ENCODE measurements around the gene MEI4. TPM values are rescaled to one million over a fixed set of nuclear protein-coding genes. Genes with fewer than 3 reads are reported as not detected.

Gene MEI4
- total RNA-seq, 1 donor from 2014 or later, result not detected

DNA sequence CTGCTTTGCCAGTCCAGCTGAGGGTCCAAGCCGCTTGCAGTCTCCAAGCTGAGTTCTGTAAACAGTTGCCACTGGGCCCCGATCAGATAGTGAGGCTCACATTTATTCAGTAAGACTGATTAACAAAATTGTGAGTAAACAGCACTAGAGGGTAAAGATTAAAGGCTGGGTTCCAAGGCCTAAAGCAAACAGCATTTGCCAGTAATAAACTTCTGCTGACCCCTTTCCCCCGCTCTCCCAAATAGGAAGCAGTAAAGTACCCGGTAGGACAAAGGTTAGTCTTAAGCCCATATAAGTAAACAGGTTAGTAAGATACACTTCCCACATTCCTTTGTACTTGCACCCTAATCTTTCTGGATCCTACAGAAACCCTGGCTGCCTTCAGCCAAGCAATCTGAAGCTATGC lies 181.8 kb downstream of the MEI4 start:
- Histone ChIP-seq H3K4me3 (ENCODE audit: low read length in 3 of 3) (no peak overlapping the region), H3K4me1 (ENCODE audit: control insufficient read depth in 3 of 3, insufficient read depth in 3 of 3, low read length in 3 of 3) (no peaks in the 10 kb centered on the region), H3K9me3 (ENCODE audit: control insufficient read depth in 3 of 3, low read length in 3 of 3) (no peaks in the 10 kb centered on the region), H3K36me3 (ENCODE audit: control insufficient read depth in 3 of 3, insufficient read depth in 3 of 3, low read length in 3 of 3) (no peaks in the 10 kb centered on the region), H3K9ac (ENCODE audit: low read depth in 1 of 3, low read length in 3 of 3) (no peak overlapping the region), H3K27ac (ENCODE audit: low read depth, low read length) (no peak overlapping the region), H3K27me3 (ENCODE audit: control insufficient read depth in 3 of 3, insufficient read depth in 3 of 3, low read length in 3 of 3) (no peaks in the 10 kb centered on the region)

- Histone ChIP-seq H3K4me3 (ENCODE audit: low read length in 3 of 3) (no peak overlapping the region), H3K9ac (ENCODE audit: low read depth in 1 of 3, low read length in 3 of 3) (no peak overlapping the region), H3K9me3 (ENCODE audit: control insufficient read depth in 3 of 3, low read length in 3 of 3) (no peaks in the 10 kb centered on the region), H3K36me3 (ENCODE audit: control insufficient read depth in 3 of 3, insufficient read depth in 3 of 3, low read length in 3 of 3) (no peaks in the 10 kb centered on the region), H3K27me3 (ENCODE audit: control insufficient read depth in 3 of 3, insufficient read depth in 3 of 3, low read length in 3 of 3) (no peaks in the 10 kb centered on the region), H3K27ac (ENCODE audit: low read depth, low read length) (no peak overlapping the region), H3K4me1 (ENCODE audit: control insufficient read depth in 3 of 3, insufficient read depth in 3 of 3, low read length in 3 of 3) (no peaks in the 10 kb centered on the region)
Measured at GRCh38 chr6:77837034-77837784, 184.4 kb downstream of the MEI4 start.

DNA sequence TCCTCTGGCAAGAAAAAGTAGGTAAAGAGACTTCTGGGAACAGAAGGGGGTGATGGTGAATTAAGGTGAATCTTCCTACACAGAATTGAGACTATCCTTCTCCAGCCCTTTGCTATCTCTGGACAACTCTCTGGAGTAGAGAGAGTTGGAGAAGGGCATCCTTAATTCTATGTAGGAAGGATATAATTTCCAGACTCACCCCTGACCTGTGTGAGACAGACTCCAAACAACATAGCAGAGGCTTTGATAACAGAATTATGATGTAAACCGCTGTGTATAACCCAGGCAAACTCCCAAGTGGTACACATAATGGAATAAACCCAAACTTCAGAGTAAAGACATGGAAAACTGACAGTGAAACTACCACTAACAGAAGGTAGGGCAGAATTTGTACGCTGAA lies 186.5 kb downstream of the MEI4 start:
- Histone ChIP-seq H3K36me3 (ENCODE audit: control insufficient read depth in 3 of 3, insufficient read depth in 3 of 3, low read length in 3 of 3) (no peaks in the 10 kb centered on the region), H3K4me3 (ENCODE audit: low read length in 3 of 3) (no peak overlapping the region), H3K9me3 (ENCODE audit: control insufficient read depth in 3 of 3, low read length in 3 of 3) (no peaks in the 10 kb centered on the region), H3K27ac (ENCODE audit: low read depth, low read length) (no peak overlapping the region), H3K9ac (ENCODE audit: low read depth in 1 of 3, low read length in 3 of 3) (no peak overlapping the region), H3K27me3 (ENCODE audit: control insufficient read depth in 3 of 3, insufficient read depth in 3 of 3, low read length in 3 of 3) (no peaks in the 10 kb centered on the region), H3K4me1 (ENCODE audit: control insufficient read depth in 3 of 3, insufficient read depth in 3 of 3, low read length in 3 of 3) (no peaks in the 10 kb centered on the region)

DNA sequence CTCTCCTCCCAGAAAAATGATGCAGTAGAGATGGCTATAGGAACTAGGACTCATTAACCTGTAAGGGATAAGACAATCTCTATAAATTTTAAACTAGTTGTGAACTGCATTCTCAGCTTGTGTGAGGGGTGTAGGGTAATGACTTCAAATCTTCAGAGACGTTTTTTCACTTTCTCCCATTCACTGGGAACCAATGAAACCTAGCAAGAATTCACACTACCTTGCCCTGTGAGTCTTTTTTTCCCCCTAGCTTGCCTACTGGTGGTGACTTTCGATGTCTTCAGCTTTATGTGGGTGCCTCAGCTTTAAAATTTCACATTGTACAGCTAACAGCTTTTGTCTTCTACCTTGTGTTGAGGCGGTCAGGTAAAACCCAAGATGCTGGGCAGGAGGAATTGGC lies 192.0 kb downstream of the MEI4 start:
- H3K4me1 ChIP-seq (ENCODE audit: control insufficient read depth in 3 of 3, insufficient read depth in 3 of 3, low read length in 3 of 3), result no peaks in the 10 kb centered on the region
- H3K9ac ChIP-seq (ENCODE audit: low read depth in 1 of 3, low read length in 3 of 3), result no peak overlapping the region
- no peak overlapping the region for H3K27ac ChIP-seq (ENCODE audit: low read depth, low read length)
- no peaks in the 10 kb centered on the region for H3K27me3 ChIP-seq (ENCODE audit: control insufficient read depth in 3 of 3, insufficient read depth in 3 of 3, low read length in 3 of 3)
- H3K36me3 ChIP-seq (ENCODE audit: control insufficient read depth in 3 of 3, insufficient read depth in 3 of 3, low read length in 3 of 3), result no peaks in the 10 kb centered on the region
- H3K9me3 ChIP-seq (ENCODE audit: control insufficient read depth in 3 of 3, low read length in 3 of 3), result no peaks in the 10 kb centered on the region
- no peak overlapping the region for H3K4me3 ChIP-seq (ENCODE audit: low read length in 3 of 3)

DNA sequence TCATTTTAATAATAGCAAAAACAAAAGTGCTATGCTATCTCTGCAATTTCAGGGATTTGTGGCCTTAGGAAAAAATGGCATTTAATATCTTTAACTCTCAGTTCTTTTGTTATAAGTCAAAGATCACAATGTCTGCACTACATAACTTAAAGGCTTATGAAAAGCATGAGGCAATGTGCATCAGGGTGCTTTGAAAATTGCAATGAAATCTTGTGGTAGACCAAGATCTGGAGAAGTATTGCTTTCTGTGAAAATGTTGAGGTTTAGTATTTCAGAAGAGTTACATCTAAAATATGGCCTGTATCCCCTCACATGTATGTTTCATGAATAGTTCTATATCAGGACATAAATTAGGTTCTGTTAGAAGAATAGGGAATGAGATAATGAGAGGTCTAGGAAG lies 200.6 kb downstream of the MEI4 start:
- Histone ChIP-seq H3K9ac (ENCODE audit: low read depth in 1 of 3, low read length in 3 of 3) (no peak overlapping the region), H3K36me3 (ENCODE audit: control insufficient read depth in 3 of 3, insufficient read depth in 3 of 3, low read length in 3 of 3) (no peaks in the 10 kb centered on the region), H3K27me3 (ENCODE audit: control insufficient read depth in 3 of 3, insufficient read depth in 3 of 3, low read length in 3 of 3) (no peaks in the 10 kb centered on the region), H3K4me3 (ENCODE audit: low read length in 3 of 3) (no peak overlapping the region), H3K4me1 (ENCODE audit: control insufficient read depth in 3 of 3, insufficient read depth in 3 of 3, low read length in 3 of 3) (no peaks in the 10 kb centered on the region), H3K9me3 (ENCODE audit: control insufficient read depth in 3 of 3, low read length in 3 of 3) (no peaks in the 10 kb centered on the region), H3K27ac (ENCODE audit: low read depth, low read length) (no peak overlapping the region)

- peaks cover 0 to 2% (median 0%) of the 10 kb centered on the region in 3 donors for H3K9me3 ChIP-seq (ENCODE audit: control insufficient read depth in 3 of 3, low read length in 3 of 3)
- H3K36me3 ChIP-seq (ENCODE audit: control insufficient read depth in 3 of 3, insufficient read depth in 3 of 3, low read length in 3 of 3), result no peaks in the 10 kb centered on the region
- no peaks in the 10 kb centered on the region for H3K27me3 ChIP-seq (ENCODE audit: control insufficient read depth in 3 of 3, insufficient read depth in 3 of 3, low read length in 3 of 3)
- no peaks in the 10 kb centered on the region for H3K4me1 ChIP-seq (ENCODE audit: control insufficient read depth in 3 of 3, insufficient read depth in 3 of 3, low read length in 3 of 3)
- no peak overlapping the region for H3K9ac ChIP-seq (ENCODE audit: low read depth in 1 of 3, low read length in 3 of 3)
- H3K27ac ChIP-seq (ENCODE audit: low read depth, low read length), result no peak overlapping the region
- no peak overlapping the region for H3K4me3 ChIP-seq (ENCODE audit: low read length in 3 of 3)
Measured at GRCh38 chr6:77856391-77856790, 203.6 kb downstream of the MEI4 start.

- Histone ChIP-seq H3K36me3 (ENCODE audit: control insufficient read depth in 3 of 3, insufficient read depth in 3 of 3, low read length in 3 of 3) (no peaks in the 10 kb centered on the region), H3K9me3 (ENCODE audit: control insufficient read depth in 3 of 3, low read length in 3 of 3) (peaks cover 0 to 2% (median 0%) of the 10 kb centered on the region in 3 donors), H3K9ac (ENCODE audit: low read depth in 1 of 3, low read length in 3 of 3) (no peak overlapping the region), H3K4me3 (ENCODE audit: low read length in 3 of 3) (no peak overlapping the region), H3K4me1 (ENCODE audit: control insufficient read depth in 3 of 3, insufficient read depth in 3 of 3, low read length in 3 of 3) (no peaks in the 10 kb centered on the region), H3K27me3 (ENCODE audit: control insufficient read depth in 3 of 3, insufficient read depth in 3 of 3, low read length in 3 of 3) (no peaks in the 10 kb centered on the region), H3K27ac (ENCODE audit: low read depth, low read length) (no peak overlapping the region)
Measured at GRCh38 chr6:77857421-77857820, 204.6 kb downstream of the MEI4 start.

GRCh38 chr6:77876300-77876699 lies 223.5 kb downstream of the MEI4 start:
- Histone ChIP-seq H3K27ac (ENCODE audit: low read depth, low read length) (no peak overlapping the region), H3K27me3 (ENCODE audit: control insufficient read depth in 3 of 3, insufficient read depth in 3 of 3, low read length in 3 of 3) (no peaks in the 10 kb centered on the region), H3K9ac (ENCODE audit: low read depth in 1 of 3, low read length in 3 of 3) (no peak overlapping the region), H3K4me1 (ENCODE audit: control insufficient read depth in 3 of 3, insufficient read depth in 3 of 3, low read length in 3 of 3) (no peaks in the 10 kb centered on the region), H3K4me3 (ENCODE audit: low read length in 3 of 3) (no peak overlapping the region), H3K36me3 (ENCODE audit: control insufficient read depth in 3 of 3, insufficient read depth in 3 of 3, low read length in 3 of 3) (no peaks in the 10 kb centered on the region), H3K9me3 (ENCODE audit: control insufficient read depth in 3 of 3, low read length in 3 of 3) (no peaks in the 10 kb centered on the region)

GRCh38 chr6:77879527-77879926 lies 226.7 kb downstream of the MEI4 start:
- Histone ChIP-seq H3K27ac (ENCODE audit: low read depth, low read length) (no peak overlapping the region), H3K4me1 (ENCODE audit: control insufficient read depth in 3 of 3, insufficient read depth in 3 of 3, low read length in 3 of 3) (no peaks in the 10 kb centered on the region), H3K9me3 (ENCODE audit: control insufficient read depth in 3 of 3, low read length in 3 of 3) (no peaks in the 10 kb centered on the region), H3K36me3 (ENCODE audit: control insufficient read depth in 3 of 3, insufficient read depth in 3 of 3, low read length in 3 of 3) (no peaks in the 10 kb centered on the region), H3K27me3 (ENCODE audit: control insufficient read depth in 3 of 3, insufficient read depth in 3 of 3, low read length in 3 of 3) (no peaks in the 10 kb centered on the region), H3K4me3 (ENCODE audit: low read length in 3 of 3) (no peak overlapping the region), H3K9ac (ENCODE audit: low read depth in 1 of 3, low read length in 3 of 3) (no peak overlapping the region)

DNA sequence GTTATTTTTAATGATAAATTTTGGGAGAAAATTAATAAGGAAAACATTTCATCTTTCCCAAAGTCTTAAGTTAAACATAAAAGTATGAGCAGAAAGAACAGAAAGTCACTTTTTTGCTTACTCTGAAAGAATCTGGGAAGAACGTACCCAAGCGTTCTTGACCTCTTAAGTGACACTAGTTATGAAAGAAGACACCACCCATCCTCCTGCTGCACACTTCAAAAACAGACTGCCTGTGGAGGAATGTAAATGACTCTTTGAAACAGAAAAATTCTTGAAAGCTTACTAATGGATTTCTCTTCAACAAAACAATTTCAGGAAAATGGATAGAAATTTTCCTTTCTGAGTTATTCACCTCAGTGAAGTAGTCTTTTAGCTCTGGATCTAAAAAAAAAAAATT lies 227.7 kb downstream of the MEI4 start:
- H3K36me3 ChIP-seq (ENCODE audit: control insufficient read depth in 3 of 3, insufficient read depth in 3 of 3, low read length in 3 of 3), result no peaks in the 10 kb centered on the region
- H3K9ac ChIP-seq (ENCODE audit: low read depth in 1 of 3, low read length in 3 of 3), result no peak overlapping the region
- no peaks in the 10 kb centered on the region for H3K9me3 ChIP-seq (ENCODE audit: control insufficient read depth in 3 of 3, low read length in 3 of 3)
- H3K27me3 ChIP-seq (ENCODE audit: control insufficient read depth in 3 of 3, insufficient read depth in 3 of 3, low read length in 3 of 3), result no peaks in the 10 kb centered on the region
- H3K4me1 ChIP-seq (ENCODE audit: control insufficient read depth in 3 of 3, insufficient read depth in 3 of 3, low read length in 3 of 3), result no peaks in the 10 kb centered on the region
- H3K27ac ChIP-seq (ENCODE audit: low read depth, low read length), result no peak overlapping the region
- H3K4me3 ChIP-seq (ENCODE audit: low read length in 3 of 3), result no peak overlapping the region

Data from skeletal muscle tissue (tissue), 4 donors.